Duodenal mucosa (tissue), 2 donors: ENCODE results near the gene AJAP1.

ENCODE experiments used
- H3K27ac ChIP-seq: one replicate; pipeline ENCODE4 v1.7.0; 2013; ENCODE audit warnings: low read depth, low read length
- H3K27me3 ChIP-seq, 2 donors: one replicate each; pipeline ENCODE4 v1.7.0; 2013; ENCODE audit warnings: low read length in 2 of 2, control low read depth in 1 of 2; ENCODE audit not compliant: insufficient read depth in 2 of 2, control insufficient read depth in 1 of 2
- H3K36me3 ChIP-seq, 2 donors: one replicate each; pipeline ENCODE4 v1.7.0; 2013; ENCODE audit warnings: low read length in 2 of 2, control low read depth in 1 of 2; ENCODE audit not compliant: insufficient read depth in 2 of 2, control insufficient read depth in 1 of 2
- H3K4me1 ChIP-seq, 2 donors: one replicate each; pipeline ENCODE4 v1.7.0; 2013; ENCODE audit warnings: low read length in 2 of 2, control low read depth in 1 of 2; ENCODE audit not compliant: insufficient read depth in 2 of 2, control insufficient read depth in 1 of 2
- H3K4me3 ChIP-seq, 2 donors: one replicate each; pipeline ENCODE4 v1.7.0; 2013; ENCODE audit warnings: low read length in 2 of 2, low read depth in 1 of 2
- H3K9ac ChIP-seq, 2 donors: one replicate each; pipeline ENCODE4 v1.7.0; 2013; ENCODE audit warnings: low read length in 2 of 2, low read depth in 1 of 2
- H3K9me3 ChIP-seq, 2 donors: one replicate each; pipeline ENCODE4 v1.7.0; 2013; ENCODE audit warnings: low read length in 2 of 2, control low read depth in 1 of 2; ENCODE audit not compliant: control insufficient read depth in 1 of 2

The AJAP1 gene

DNA sequence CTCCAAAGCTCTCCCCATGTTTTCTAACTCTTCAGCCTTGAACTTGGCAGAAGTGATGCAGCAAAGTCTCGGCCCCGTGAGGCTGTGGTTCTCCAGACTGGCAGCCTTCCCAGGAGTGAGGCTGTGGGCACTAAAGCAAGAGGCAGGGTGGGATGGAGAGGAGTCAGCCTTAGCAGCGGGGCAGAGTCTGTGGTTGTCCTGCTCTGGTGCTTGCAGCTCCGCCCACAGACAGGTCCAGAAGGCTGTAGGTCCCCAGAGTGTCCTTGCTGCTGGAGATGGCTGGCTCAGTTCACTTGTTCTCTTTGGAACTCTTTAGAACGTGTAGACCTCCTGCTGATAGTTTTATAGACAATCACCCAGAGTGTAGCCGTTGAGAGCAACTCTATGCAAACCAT is 142.6 kb downstream of the AJAP1 start:
- H3K9me3 ChIP-seq = peaks cover 0 to 4% of the 10 kb centered on the region in 2 donors
- H3K36me3 ChIP-seq = no peaks in the 10 kb centered on the region
- no peaks in the 10 kb centered on the region for H3K27me3 ChIP-seq
- H3K4me1 ChIP-seq = no peaks in the 10 kb centered on the region
- H3K4me3 ChIP-seq = no peak overlapping the region
- H3K9ac ChIP-seq = no peak overlapping the region
- no peak overlapping the region for H3K27ac ChIP-seq

DNA sequence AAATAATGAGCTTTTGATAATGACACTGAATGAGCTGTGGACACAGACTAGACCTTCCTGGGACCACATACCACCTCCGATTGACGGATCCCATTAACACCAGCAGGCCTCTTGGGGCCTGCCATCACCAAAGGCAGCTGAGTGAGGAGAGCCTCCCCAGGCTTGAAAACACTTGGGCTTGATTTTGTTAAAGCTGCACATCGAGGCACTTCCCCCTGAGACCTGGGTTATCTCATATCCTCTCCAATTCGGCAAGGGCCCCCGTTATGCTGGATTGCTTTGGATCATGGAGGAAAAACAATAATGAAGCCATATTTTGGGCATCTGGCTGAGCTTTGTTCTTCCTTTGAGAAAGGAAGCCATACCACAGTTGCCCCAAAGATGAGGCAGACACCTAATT is 143.0 kb downstream of the AJAP1 start:
- no peak overlapping the region for H3K4me3 ChIP-seq
- no peaks in the 10 kb centered on the region for H3K27me3 ChIP-seq
- no peak overlapping the region for H3K27ac ChIP-seq
- H3K36me3 ChIP-seq = no peaks in the 10 kb centered on the region
- peaks cover 0 to 4% of the 10 kb centered on the region in 2 donors for H3K9me3 ChIP-seq
- H3K9ac ChIP-seq = no peak overlapping the region
- H3K4me1 ChIP-seq = no peaks in the 10 kb centered on the region

DNA sequence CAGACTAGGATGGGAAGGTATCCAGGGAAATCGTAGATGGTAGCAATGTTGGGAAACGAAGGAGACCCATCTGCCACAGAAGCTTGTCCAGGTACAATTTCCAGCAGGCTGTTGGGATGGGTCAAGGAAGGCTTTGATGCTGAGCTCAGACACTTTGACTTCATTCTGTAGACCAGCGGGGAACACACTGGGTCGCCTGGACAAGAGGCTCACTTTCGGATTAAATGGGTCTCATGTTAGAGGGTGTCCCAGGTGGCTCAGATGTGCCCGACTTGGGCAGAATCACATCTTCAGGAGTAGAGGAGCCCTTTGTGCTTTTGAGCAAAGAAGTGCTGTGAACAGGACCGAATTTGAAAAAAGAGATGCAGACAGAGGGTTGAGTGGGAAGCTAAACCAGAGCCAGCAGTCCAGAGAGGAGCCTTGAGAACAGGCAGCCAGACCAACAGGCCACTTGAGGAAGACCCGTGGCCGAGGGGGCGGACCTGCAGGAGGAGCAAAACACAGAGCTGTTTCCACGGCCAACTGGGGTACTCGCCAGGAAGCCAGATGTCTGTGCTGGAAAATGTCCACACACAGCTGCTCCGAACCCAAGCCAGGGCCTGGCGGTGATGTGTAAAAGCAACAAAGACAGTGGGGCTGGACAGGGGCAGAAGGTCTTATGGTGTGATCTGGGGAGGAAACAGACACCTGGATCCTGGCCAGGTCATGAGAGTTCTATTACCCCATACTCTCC is 146.9 kb downstream of the AJAP1 start:
- Histone ChIP-seq H3K4me1 (no peaks in the 10 kb centered on the region), H3K27me3 (no peaks in the 10 kb centered on the region), H3K36me3 (no peaks in the 10 kb centered on the region), H3K4me3 (no peak overlapping the region), H3K27ac (no peak overlapping the region), H3K9ac (no peak overlapping the region), H3K9me3 (peaks cover 0 to 3% of the 10 kb centered on the region in 2 donors)

DNA sequence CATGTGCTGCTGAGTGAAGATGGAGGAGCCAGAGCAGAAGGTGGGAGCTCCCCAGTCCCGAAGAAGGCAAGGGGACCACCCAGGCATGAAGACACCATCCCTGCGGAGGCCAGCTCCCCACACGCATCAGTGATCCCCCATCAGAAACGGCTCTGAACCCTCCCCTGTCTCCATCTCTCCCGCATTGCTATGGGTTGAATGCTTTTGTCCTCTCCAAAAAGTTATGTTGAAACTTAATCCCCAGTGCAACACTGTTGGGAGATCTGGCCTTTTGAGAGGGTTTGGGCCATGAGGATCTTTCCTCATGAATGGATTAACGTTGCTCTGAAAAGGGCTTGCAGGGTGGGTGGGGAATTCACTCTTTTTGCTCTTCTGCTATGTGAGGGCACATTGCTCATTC is 147.6 kb downstream of the AJAP1 start:
- Histone ChIP-seq H3K4me3 (no peak overlapping the region), H3K27ac (no peak overlapping the region), H3K9me3 (no peaks in the 10 kb centered on the region), H3K36me3 (no peaks in the 10 kb centered on the region), H3K27me3 (no peaks in the 10 kb centered on the region), H3K9ac (no peak overlapping the region), H3K4me1 (no peaks in the 10 kb centered on the region)

DNA sequence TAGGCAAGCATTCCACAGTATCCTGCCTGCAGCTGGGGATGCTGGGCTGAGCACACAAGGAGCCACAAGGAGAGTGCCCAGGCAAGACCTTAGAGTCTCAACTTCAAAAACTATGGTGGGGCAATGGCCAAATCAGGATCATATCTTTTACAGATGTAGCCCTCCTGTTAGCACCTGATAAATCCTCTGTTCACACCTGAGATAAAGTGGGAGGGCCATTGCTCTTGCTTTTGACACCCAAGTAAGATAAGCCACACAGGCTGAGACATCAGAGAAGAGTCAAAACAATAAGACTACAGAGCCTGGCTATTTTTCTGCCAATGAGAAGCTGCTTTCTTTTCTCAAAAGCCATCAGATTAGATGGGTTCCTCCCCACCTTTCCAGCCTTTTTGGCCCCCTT is 148.9 kb downstream of the AJAP1 start:
- no peaks in the 10 kb centered on the region for H3K36me3 ChIP-seq
- no peak overlapping the region for H3K27ac ChIP-seq
- no peaks in the 10 kb centered on the region for H3K27me3 ChIP-seq
- no peaks in the 10 kb centered on the region for H3K9me3 ChIP-seq
- no peak overlapping the region for H3K4me3 ChIP-seq
- no peaks in the 10 kb centered on the region for H3K4me1 ChIP-seq
- H3K9ac ChIP-seq = no peak overlapping the region

DNA sequence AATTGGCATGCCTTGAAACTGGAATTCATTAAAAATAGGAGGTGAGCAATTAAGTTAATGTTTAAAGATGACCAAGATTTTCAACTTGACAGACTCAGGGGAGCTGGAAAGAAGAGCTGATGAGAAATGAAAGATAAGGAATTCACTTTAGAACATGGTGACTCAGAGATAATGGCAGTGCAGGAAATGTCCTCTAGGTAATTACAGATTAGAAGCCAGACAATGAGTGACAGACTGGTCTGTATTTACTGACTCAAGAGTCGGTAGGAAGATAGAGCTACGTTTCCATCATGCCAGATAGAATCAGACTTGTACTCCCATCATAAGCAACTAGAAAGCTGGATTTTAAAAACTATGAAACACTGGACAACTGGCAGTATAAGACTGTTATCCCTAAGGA is 151.6 kb downstream of the AJAP1 start:
- no peaks in the 10 kb centered on the region for H3K27me3 ChIP-seq
- H3K36me3 ChIP-seq = no peaks in the 10 kb centered on the region
- H3K9me3 ChIP-seq = no peaks in the 10 kb centered on the region
- H3K4me3 ChIP-seq = no peak overlapping the region
- H3K27ac ChIP-seq = no peak overlapping the region
- H3K4me1 ChIP-seq = no peaks in the 10 kb centered on the region
- H3K9ac ChIP-seq = no peak overlapping the region

DNA sequence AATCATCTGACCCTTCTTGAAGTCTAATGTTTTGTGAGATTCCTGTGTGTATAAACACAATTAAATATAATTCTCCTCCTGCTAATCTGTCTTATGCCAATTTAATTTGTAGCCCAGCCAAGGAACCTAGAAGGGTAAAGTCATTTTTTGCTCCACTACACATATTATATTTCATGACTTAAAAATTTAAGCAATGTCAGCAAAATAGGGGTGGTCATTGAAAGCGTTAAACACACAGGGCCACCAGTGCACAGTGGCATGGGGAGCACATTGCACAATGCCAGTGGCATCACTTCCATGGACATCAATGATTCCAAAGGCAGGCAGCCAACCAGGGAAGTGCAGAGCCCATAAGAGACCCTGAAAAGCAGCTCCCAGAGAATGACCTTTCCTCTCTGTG is 166.1 kb downstream of the AJAP1 start:
- Histone ChIP-seq H3K9ac (no peak overlapping the region), H3K27me3 (no peaks in the 10 kb centered on the region), H3K4me3 (no peak overlapping the region), H3K9me3 (peaks cover 0 to 5% of the 10 kb centered on the region in 2 donors), H3K27ac (no peak overlapping the region), H3K36me3 (no peaks in the 10 kb centered on the region), H3K4me1 (no peaks in the 10 kb centered on the region)

DNA sequence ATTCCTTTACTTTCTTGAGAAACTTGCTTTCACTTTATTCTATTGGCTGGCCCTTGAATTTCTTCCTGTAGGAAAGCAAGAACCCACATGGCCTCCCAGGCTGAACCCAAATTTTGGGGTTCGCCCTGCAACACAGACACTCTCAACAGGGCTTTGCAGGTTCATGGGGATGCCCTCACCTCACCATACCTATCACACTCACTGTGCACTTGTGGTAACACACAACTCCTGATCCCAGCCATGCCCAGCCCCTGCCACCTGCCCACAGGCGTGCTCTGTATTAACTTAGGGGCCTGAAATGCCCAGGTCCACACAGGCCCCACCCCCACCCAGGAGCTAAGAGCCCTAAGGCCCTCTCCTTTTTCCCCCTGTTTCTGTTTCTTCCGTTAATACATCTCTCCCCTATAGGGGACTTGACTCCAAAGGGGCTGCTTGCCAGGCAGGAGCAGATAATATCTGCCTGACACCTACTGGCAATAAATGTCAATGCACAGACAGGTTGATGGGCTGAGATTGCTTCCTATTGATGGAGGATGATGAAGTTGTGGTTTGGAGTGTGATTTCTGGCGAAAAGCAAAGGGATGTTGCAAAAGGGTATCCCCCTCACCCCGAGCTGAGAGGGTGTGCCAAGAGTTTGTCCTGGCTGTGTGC is 171.5 kb downstream of the AJAP1 start:
- no peaks in the 10 kb centered on the region for H3K9me3 ChIP-seq
- H3K4me3 ChIP-seq = no peak overlapping the region
- H3K27me3 ChIP-seq = no peaks in the 10 kb centered on the region
- H3K36me3 ChIP-seq = no peaks in the 10 kb centered on the region
- H3K27ac ChIP-seq = no peak overlapping the region
- H3K9ac ChIP-seq = no peak overlapping the region
- H3K4me1 ChIP-seq = no peaks in the 10 kb centered on the region

DNA sequence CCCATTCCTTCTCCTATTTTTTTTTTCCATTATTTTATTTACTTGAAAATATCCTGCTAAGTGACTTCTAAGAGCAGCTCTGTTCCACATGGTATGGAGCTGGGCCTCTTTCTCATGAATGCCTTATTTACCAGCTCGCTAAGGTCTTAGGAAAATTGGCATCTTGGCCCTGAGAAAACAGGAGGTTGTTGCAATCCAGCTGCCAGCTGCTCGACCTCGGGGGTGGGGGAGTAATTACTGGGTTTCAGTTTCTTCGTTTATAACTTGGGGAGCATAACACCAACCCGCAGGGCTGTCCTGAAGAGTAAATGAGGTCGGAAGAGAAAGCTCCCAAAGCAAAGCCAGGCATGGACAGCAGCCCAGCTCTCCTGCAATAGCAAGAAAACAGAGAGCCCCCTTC is 176.3 kb downstream of the AJAP1 start:
- Histone ChIP-seq H3K27ac (no peak overlapping the region), H3K9me3 (no peaks in the 10 kb centered on the region), H3K4me1 (no peaks in the 10 kb centered on the region), H3K36me3 (no peaks in the 10 kb centered on the region), H3K27me3 (no peaks in the 10 kb centered on the region), H3K4me3 (no peak overlapping the region), H3K9ac (no peak overlapping the region)

DNA sequence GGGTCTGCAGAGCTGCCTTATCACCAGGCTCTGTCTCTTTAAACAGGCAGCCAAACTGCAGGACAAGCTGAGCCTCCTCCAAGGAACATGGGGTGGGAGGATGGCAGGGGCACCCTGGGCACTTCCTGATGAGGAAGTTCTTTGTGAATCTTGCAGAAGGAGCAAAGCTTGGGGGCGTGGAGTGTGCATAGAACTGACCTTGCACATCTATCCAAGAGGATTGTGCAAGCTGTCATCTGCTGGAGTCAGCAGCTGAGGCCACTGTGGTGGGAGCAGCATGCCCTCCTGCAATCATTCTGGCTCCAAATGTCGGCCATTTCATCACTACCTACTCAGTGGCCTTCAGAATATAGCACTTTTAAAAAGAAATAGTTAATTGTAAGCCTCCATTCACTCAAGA is 182.2 kb downstream of the AJAP1 start:
- no peaks in the 10 kb centered on the region for H3K27me3 ChIP-seq
- H3K4me1 ChIP-seq = no peaks in the 10 kb centered on the region
- peaks cover 0 to 6% of the 10 kb centered on the region in 2 donors for H3K9me3 ChIP-seq
- no peak overlapping the region for H3K9ac ChIP-seq
- H3K27ac ChIP-seq = no peak overlapping the region
- no peak overlapping the region for H3K4me3 ChIP-seq
- H3K36me3 ChIP-seq = no peaks in the 10 kb centered on the region
